GM19455 (cell line): ENCODE data around the gene IL16.
A peak's percentile ranks its signal among the peaks of the same experiment; 100 is the strongest.

Experiments used
- ATAC-seq: cut with Tn5 transposase; IDR thresholded peaks from one replicate; pipeline ENCODE4 v1.9.1; 2021; ENCODE audit not compliant: unreplicated experiment

The IL16 gene

GRCh38 chr15:81289910-81290309 is 93.2 kb downstream of the IL16 start:
- ATAC-seq, result no peak

- ATAC-seq, result peak; percentile 0
Measured at GRCh38 chr15:81291916-81292522, 95.3 kb downstream of the IL16 start.

- peak; percentile 32 for ATAC-seq
Measured at GRCh38 chr15:81292523-81293001, 95.9 kb downstream of the IL16 start.

- peak; percentile 67 for ATAC-seq
Measured at GRCh38 chr15:81293728-81294515, 97.2 kb downstream of the IL16 start.

GRCh38 chr15:81294516-81294880 is 97.8 kb downstream of the IL16 start:
- no peak for ATAC-seq

- no peak for ATAC-seq
Measured at GRCh38 chr15:81295486-81296121, 98.9 kb downstream of the IL16 start.

- ATAC-seq, result no peak
Measured at GRCh38 chr15:81296186-81296585, 99.5 kb downstream of the IL16 start.

GRCh38 chr15:81296673-81297072 is 100.0 kb downstream of the IL16 start:
- peak; percentile 45 for ATAC-seq

- no peak for ATAC-seq
Measured at GRCh38 chr15:81297147-81297572, 100.5 kb downstream of the IL16 start.

- no peak for ATAC-seq
Measured at GRCh38 chr15:81297603-81298575, 101.2 kb downstream of the IL16 start.

- no peak for ATAC-seq
Measured at GRCh38 chr15:81298611-81299010, 101.9 kb downstream of the IL16 start.

- ATAC-seq, result no peak
Measured at GRCh38 chr15:81299156-81299555, 102.5 kb downstream of the IL16 start.

- no peak for ATAC-seq
Measured at GRCh38 chr15:81299630-81300273, 103.1 kb downstream of the IL16 start.

GRCh38 chr15:81301385-81301784 is 104.7 kb downstream of the IL16 start:
- ATAC-seq, result no peak

GRCh38 chr15:81301815-81302399 is 105.2 kb downstream of the IL16 start:
- ATAC-seq, result peak; percentile 77

- ATAC-seq, result no peak
Measured at GRCh38 chr15:81302701-81303109, 106.0 kb downstream of the IL16 start.

GRCh38 chr15:81303244-81304225 is 106.9 kb downstream of the IL16 start:
- ATAC-seq, result no peak

- ATAC-seq, result no peak
Measured at GRCh38 chr15:81304226-81304625, 107.5 kb downstream of the IL16 start.

- ATAC-seq, result no peak
Measured at GRCh38 chr15:81308260-81308659, 111.6 kb downstream of the IL16 start.
